ENCODE measurements around the gene ZBTB25.

GRCh38 chr14:64525354-64525753, 21.7 kb upstream of the ZBTB25 start:
- TF ChIP-seq CTCF (IDR thresholded peaks at IDR 0.05; ENCODE audit: insufficient read depth, low read length, poor library complexity, severe bottlenecking) (no peak), EZH2phosphoT487 (conservative IDR thresholded peaks at IDR 0.05; ENCODE audit: low read length) (no peak)
